MCF 10A (cell line): Measurements from ENCODE around the gene SPOCK2. TPM values are rescaled to one million over a fixed set of nuclear protein-coding genes. Genes with fewer than 3 reads are reported as not detected.

ENCODE experiments used
- BruUV-seq: library from RNA; stranded (reverse); fragments of 400-500 nt; replicated peaks from 2 replicates; lab custom pipeline; 2021; lab: Mats Ljungman, UMichigan
- CTCF ChIA-PET: fragments of 300-600 bp; sonication (Branson Sonifier 250); formaldehyde crosslinking; extraction: SDS; loops from one replicate; lab custom pipeline; 2021; ENCODE audit warnings: antibody characterized with exemption, inconsistent platforms; lab: Yijun Ruan, JAX
- POLR2A ChIA-PET: fragments of 300-600, 350-650 bp; sonication (Branson Sonifier 250); formaldehyde crosslinking; extraction: SDS; loops from one replicate; lab custom pipeline; 2020; ENCODE audit warnings: antibody characterized with exemption, inconsistent platforms; lab: Yijun Ruan, JAX
- DNase-seq: peaks from one replicate; pipeline ENCODE4 v3.0.0-alpha.2; 2018; ENCODE audit not compliant: unreplicated experiment
- H3K27ac Mint-ChIP-seq: one replicate; pipeline ENCODE4 v1.8.0; 2022; ENCODE audit warnings: mild to moderate bottlenecking, low read depth, mixed read lengths; ENCODE audit not compliant: unreplicated experiment
- H3K27me3 Mint-ChIP-seq: one replicate; pipeline ENCODE4 v1.8.0; 2022; ENCODE audit warnings: mixed read lengths; ENCODE audit not compliant: insufficient read depth, unreplicated experiment
- H3K36me3 Mint-ChIP-seq: one replicate; pipeline ENCODE4 v1.8.0; 2022; ENCODE audit warnings: mild to moderate bottlenecking, moderate library complexity, mixed read lengths; ENCODE audit not compliant: insufficient read depth, unreplicated experiment
- H3K4me1 Mint-ChIP-seq: one replicate; pipeline ENCODE4 v1.8.0; 2022; ENCODE audit warnings: mixed read lengths; ENCODE audit not compliant: insufficient read depth, unreplicated experiment
- H3K4me3 Mint-ChIP-seq: one replicate; pipeline ENCODE4 v1.8.0; 2022; ENCODE audit warnings: mild to moderate bottlenecking, moderate library complexity, mixed read lengths; ENCODE audit not compliant: unreplicated experiment
- H3K9me3 Mint-ChIP-seq: one replicate; pipeline ENCODE4 v1.8.0; 2022; ENCODE audit warnings: mixed read lengths; ENCODE audit not compliant: unreplicated experiment
- CTCF ChIP-seq: fragments of 200-600 bp; IDR thresholded peaks from one replicate; pipeline ENCODE4 v1.8.0; 2022; ENCODE audit warnings: antibody characterized with exemption, mild to moderate bottlenecking; ENCODE audit not compliant: unreplicated experiment
- intact Hi-C: fragments of 100-400 bp; cut with micrococcal nuclease; formaldehyde crosslinking; loops from 2 replicates; pipeline ENCODE4 v1.14.1; 2022
- total RNA-seq: library from RNA; stranded (reverse); gene quantifications from 2 replicates; pipeline ENCODE4 v1.2.3, GENCODE V29; 2022

The SPOCK2 gene
- total RNA-seq, 1 experiment from 2014 or later: 1.2 TPM

- no peak for DNase-seq
- Mint-ChIP-seq H3K9me3 (no peaks in the 10 kb centered on the region), H3K36me3 (no peaks in the 10 kb centered on the region), H3K27me3 (no peaks in the 10 kb centered on the region), H3K27ac (no peak overlapping the region), H3K4me3 (no peak overlapping the region), H3K4me1 (no peaks in the 10 kb centered on the region)
- ChIA-PET CTCF (interaction anchor here (0.7 kb wide), 1 partner anchor 277 kb away, joined by 4 read pairs; no protein-coding TSS in a partner anchor), POLR2A (no interaction called here)
- intact Hi-C loops: no loop called here
- TF ChIP-seq CTCF: no peak
- no TSS peak for BruUV-seq
Measured at GRCh38 chr10:72087392-72087968, 871 bp downstream of the SPOCK2 start.

GRCh38 chr10:72086466-72087391 is 1.6 kb downstream of the SPOCK2 start:
- ChIA-PET POLR2A (interaction anchor here (0.6 kb wide), 1 partner anchor 63 kb away, joined by 3 read pairs; no protein-coding TSS in a partner anchor), CTCF (no interaction called here)
- H3K4me1 Mint-ChIP-seq: no peaks in the 10 kb centered on the region
- no peak for TF ChIP-seq CTCF
- H3K4me3 Mint-ChIP-seq: no peak overlapping the region
- H3K27ac Mint-ChIP-seq: no peak overlapping the region
- H3K27me3 Mint-ChIP-seq: no peaks in the 10 kb centered on the region
- no TSS peak for BruUV-seq
- no peaks in the 10 kb centered on the region for H3K9me3 Mint-ChIP-seq
- intact Hi-C loops: no loop called here
- H3K36me3 Mint-ChIP-seq: no peaks in the 10 kb centered on the region
- no peak for DNase-seq

- intact Hi-C loops: no loop called here
- Mint-ChIP-seq H3K9me3 (no peaks in the 10 kb centered on the region), H3K4me1 (no peaks in the 10 kb centered on the region), H3K36me3 (no peaks in the 10 kb centered on the region), H3K27me3 (no peaks in the 10 kb centered on the region), H3K27ac (no peak overlapping the region), H3K4me3 (no peak overlapping the region)
- ChIA-PET CTCF (no interaction called here), POLR2A (interaction anchor here (0.5 to 0.6 kb wide), 2 partner anchors 24 to 64 kb away, joined by 3 read pairs; no protein-coding TSS in a partner anchor)
- no TSS peak for BruUV-seq
- DNase-seq: no peak
- TF ChIP-seq CTCF: no peak
Measured at GRCh38 chr10:72085864-72086465, 2.4 kb downstream of the SPOCK2 start.

GRCh38 chr10:72085166-72085565 is 3.2 kb downstream of the SPOCK2 start:
- Mint-ChIP-seq H3K27me3 (no peaks in the 10 kb centered on the region), H3K27ac (no peak overlapping the region), H3K4me3 (no peak overlapping the region), H3K9me3 (no peaks in the 10 kb centered on the region), H3K4me1 (no peaks in the 10 kb centered on the region), H3K36me3 (no peaks in the 10 kb centered on the region)
- ChIA-PET CTCF (no interaction called here), POLR2A (no interaction called here)
- BruUV-seq: no TSS peak
- no peak for TF ChIP-seq CTCF
- intact Hi-C loops: no loop called here
- no peak for DNase-seq
